K562 (cell line): ENCODE data around the gene KRT25.

Experiments used
- CTCF ChIP-seq, 3 experiments: IDR thresholded peaks in 2 of 3; conservative IDR thresholded peaks in 1 of 3; 2 replicates each; pipeline ENCODE4 v1.5.1; 2011 to 2012; ENCODE audit warnings: low read length in 3 of 3, mild to moderate bottlenecking in 3 of 3, control low read depth in 2 of 3, improper control_type of control experiment in 1 of 3, inconsistent platforms in 1 of 3, low read depth in 1 of 3, mixed read lengths in 1 of 3, moderate library complexity in 1 of 3; ENCODE audit not compliant: insufficient read depth in 2 of 3
- ESRRB ChIP-seq: fragments of 250-450 bp; sonication (Bioruptor Pico); IDR thresholded peaks from 2 replicates; pipeline ENCODE4 v1.5.0; 2020; ENCODE audit warnings: mild to moderate bottlenecking, moderate library complexity, borderline replicate concordance
- MYC ChIP-seq, 2 experiments: fragments of 250-450 bp in 1 of 2; sonication (Bioruptor Pico) in 1 of 2; IDR thresholded peaks; 2 replicates each; pipeline versions ENCODE4 v1.5.1 to v1.6.1; 2012 to 2021; ENCODE audit warnings: low read depth in 2 of 2, borderline replicate concordance in 1 of 2, improper control_type of control experiment in 1 of 2, low read length in 1 of 2, mild to moderate bottlenecking in 1 of 2, moderate library complexity in 1 of 2
- REST ChIP-seq, 2 experiments: fragments of 450-650 bp; formaldehyde crosslinking in 1 of 2; IDR thresholded peaks; 2 replicates each; pipeline versions ENCODE4 v1.4.0 to v1.6.1; 2014 to 2020; ENCODE audit warnings: mild to moderate bottlenecking in 2 of 2, borderline replicate concordance in 1 of 2, low read depth in 1 of 2
- USF2 ChIP-seq: sonication (generic); formaldehyde crosslinking; IDR thresholded peaks from 2 replicates; pipeline ENCODE4 v1.5.0; 2020; ENCODE audit warnings: missing genetic modification reagents

DNA sequence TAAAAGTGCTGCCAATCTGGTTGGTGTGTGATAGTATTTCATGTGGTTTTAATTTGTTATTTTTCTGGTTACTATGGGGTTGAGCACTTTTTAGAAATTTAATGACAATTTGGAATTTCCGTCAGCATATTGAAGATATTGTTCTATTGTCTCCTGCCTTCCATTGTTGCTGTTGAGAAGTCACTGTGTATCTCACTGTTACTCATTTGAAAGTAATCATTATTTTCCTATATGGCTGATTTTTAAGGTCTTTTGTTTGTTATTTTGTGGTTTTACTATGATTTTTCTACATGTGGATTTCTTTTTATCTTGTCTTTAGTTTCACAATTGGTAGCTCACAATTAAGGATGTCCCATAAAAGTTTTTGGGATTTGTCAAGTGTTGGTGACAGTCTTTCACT, 8.6 kb upstream of the KRT25 start:
- no peak for TF ChIP-seq USF2 (CRISPR knock-in tag)
- TF ChIP-seq REST (IDR thresholded peaks at IDR 0.05; ENCODE audit: borderline replicate concordance) = no peak
- no peak for TF ChIP-seq REST (CRISPR knock-in tag; IDR thresholded peaks at IDR 0.05; ENCODE audit: low read depth)
- no peak for TF ChIP-seq ESRRB
- no peak for TF ChIP-seq CTCF (IDR thresholded peaks at IDR 0.05 in 2 of 3, conservative IDR thresholded peaks at IDR 0.05 in 1 of 3; ENCODE audit: insufficient read depth in 2 of 3, low read depth in 1 of 3, low read length in 3 of 3)
- no peak for TF ChIP-seq MYC (IDR thresholded peaks at IDR 0.05; ENCODE audit: low read depth, low read length)
- no peak for TF ChIP-seq MYC (CRISPR knock-in tag; IDR thresholded peaks at IDR 0.05; ENCODE audit: borderline replicate concordance, low read depth)
